Testis (tissue), 2 donors: ENCODE measurements around the gene GDPD5.

Experiments
- POLR2A ChIP-seq: fragments of 450-650 bp; IDR thresholded peaks from one replicate; pipeline ENCODE4 v1.6.1; 2017; ENCODE audit warnings: antibody characterized with exemption, mild to moderate bottlenecking, moderate library complexity
- TF ChIP-seq, protein P1 (sequence below), 3 experiments: fragments of 450-650 bp in 2 of 3; fragments of 200-600 bp in 1 of 3; sonication (generic) in 1 of 3; IDR thresholded peaks; one replicate each; pipeline ENCODE4 v1.5.1; 2016 to 2019; ENCODE audit warnings: antibody characterized with exemption in 3 of 3, mild to moderate bottlenecking in 2 of 3, moderate library complexity in 1 of 3

DNA sequence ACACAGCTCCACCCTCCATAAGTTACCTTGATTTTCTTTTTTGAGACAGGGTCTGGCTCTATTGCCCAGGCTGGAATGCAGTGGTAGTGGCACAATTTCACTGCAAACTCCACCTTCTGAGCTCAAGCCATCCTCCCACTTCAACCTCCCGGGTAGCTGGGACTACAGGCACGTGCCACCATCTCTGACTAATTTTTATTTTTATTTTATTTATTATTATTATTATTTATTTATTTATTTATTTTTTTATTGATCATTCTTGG is 116.9 kb downstream of the GDPD5 start:
- TF ChIP-seq, protein P1, sequence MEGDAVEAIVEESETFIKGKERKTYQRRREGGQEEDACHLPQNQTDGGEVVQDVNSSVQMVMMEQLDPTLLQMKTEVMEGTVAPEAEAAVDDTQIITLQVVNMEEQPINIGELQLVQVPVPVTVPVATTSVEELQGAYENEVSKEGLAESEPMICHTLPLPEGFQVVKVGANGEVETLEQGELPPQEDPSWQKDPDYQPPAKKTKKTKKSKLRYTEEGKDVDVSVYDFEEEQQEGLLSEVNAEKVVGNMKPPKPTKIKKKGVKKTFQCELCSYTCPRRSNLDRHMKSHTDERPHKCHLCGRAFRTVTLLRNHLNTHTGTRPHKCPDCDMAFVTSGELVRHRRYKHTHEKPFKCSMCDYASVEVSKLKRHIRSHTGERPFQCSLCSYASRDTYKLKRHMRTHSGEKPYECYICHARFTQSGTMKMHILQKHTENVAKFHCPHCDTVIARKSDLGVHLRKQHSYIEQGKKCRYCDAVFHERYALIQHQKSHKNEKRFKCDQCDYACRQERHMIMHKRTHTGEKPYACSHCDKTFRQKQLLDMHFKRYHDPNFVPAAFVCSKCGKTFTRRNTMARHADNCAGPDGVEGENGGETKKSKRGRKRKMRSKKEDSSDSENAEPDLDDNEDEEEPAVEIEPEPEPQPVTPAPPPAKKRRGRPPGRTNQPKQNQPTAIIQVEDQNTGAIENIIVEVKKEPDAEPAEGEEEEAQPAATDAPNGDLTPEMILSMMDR (IDR thresholded peaks at IDR 0.05): no peak
- no peak for TF ChIP-seq POLR2A
